ENCODE measurements around the gene EVC2. TPM values are rescaled to one million over a fixed set of nuclear protein-coding genes. Genes with fewer than 3 reads are reported as not detected.

Gene EVC2
- total and polyA plus RNA-seq, 8 donors: 4.1 to 11.0 (median 9.4) TPM

DNA sequence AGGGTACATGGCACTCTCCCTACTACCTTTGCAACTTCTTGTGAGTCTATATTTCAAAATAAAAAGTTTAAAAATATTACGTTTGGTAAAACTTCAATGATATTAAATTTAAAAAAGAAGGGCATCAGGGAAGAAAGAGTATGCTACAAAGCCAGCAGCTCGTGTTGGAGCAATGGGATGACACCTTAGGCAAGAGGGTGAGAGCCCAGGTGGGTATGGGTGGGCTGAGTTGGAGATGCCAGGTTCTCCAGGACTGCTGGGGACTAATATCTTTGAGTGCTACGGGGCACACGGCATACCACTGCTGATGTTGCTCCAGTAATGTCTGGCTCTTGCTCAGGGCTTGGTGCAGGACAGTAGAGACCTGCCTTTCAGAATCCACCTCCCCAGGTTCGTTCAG, 132.4 kb downstream of the EVC2 start:
- Histone ChIP-seq H3K9me3 (no peaks in the 10 kb centered on the region), H3K27me3 (no peaks in the 10 kb centered on the region), H3K4me3 (no peak overlapping the region), H3K4me1 (no peaks in the 10 kb centered on the region), H3K36me3 (peaks cover 0 to 23% of the 10 kb centered on the region in 2 donors), H3K27ac (no peak overlapping the region)
- TF ChIP-seq, protein P1, sequence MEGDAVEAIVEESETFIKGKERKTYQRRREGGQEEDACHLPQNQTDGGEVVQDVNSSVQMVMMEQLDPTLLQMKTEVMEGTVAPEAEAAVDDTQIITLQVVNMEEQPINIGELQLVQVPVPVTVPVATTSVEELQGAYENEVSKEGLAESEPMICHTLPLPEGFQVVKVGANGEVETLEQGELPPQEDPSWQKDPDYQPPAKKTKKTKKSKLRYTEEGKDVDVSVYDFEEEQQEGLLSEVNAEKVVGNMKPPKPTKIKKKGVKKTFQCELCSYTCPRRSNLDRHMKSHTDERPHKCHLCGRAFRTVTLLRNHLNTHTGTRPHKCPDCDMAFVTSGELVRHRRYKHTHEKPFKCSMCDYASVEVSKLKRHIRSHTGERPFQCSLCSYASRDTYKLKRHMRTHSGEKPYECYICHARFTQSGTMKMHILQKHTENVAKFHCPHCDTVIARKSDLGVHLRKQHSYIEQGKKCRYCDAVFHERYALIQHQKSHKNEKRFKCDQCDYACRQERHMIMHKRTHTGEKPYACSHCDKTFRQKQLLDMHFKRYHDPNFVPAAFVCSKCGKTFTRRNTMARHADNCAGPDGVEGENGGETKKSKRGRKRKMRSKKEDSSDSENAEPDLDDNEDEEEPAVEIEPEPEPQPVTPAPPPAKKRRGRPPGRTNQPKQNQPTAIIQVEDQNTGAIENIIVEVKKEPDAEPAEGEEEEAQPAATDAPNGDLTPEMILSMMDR (IDR thresholded peaks at IDR 0.05): no peak
- ATAC-seq: no peak
- intact Hi-C loops (cut with DNase I): no loop called here
- no peak for DNase-seq

DNA sequence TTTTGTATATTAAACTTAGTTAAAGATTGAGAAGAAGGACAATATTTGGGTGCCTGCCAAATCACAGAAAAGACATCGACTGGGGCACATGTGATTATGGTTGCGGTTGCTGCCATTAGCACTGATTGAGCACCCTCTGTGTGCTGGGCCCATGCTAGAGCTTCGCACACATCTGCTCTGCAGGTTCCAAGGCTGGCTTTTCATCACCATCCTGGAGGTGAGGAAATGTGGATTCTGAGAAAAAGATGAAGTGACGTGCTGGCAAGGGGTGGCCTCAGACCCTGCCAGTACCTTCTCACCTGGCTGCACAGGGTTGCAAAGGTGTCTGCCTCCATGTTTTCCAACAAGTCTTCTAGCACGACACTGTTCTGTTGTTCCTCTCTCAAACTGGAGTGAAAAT, 134.0 kb downstream of the EVC2 start:
- Histone ChIP-seq H3K36me3 (peaks cover 0 to 23% of the 10 kb centered on the region in 2 donors), H3K27me3 (no peaks in the 10 kb centered on the region), H3K9me3 (no peaks in the 10 kb centered on the region), H3K4me3 (no peak overlapping the region), H3K27ac (no peak overlapping the region), H3K4me1 (no peaks in the 10 kb centered on the region)
- ATAC-seq: no peak
- intact Hi-C loops (cut with DNase I): no loop called here
- TF ChIP-seq, protein P1 (IDR thresholded peaks at IDR 0.05): no peak
- no peak for DNase-seq

DNA sequence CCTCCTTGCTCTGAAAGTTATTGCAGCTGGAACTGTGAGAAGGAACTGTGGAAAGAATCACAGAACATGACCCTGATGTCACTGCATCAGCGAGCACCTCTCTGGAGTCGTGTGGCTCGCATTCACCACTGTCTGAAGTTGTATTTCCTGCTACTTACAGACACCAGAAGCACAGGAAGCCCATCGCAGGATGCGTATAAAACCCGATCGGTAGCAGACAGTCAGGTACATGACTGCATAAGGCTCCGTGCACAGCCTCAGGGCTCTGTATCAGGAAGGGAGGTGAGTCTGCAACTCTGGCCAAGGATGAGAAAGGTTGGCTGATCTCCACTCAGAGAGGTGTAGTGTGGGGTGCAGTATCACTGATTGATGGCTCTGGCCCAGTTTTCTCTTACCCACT, 134.4 kb downstream of the EVC2 start:
- no peaks in the 10 kb centered on the region for H3K4me1 ChIP-seq
- no peaks in the 10 kb centered on the region for H3K9me3 ChIP-seq
- H3K27me3 ChIP-seq: no peaks in the 10 kb centered on the region
- TF ChIP-seq, protein P1 (IDR thresholded peaks at IDR 0.05): no peak
- no peak overlapping the region for H3K27ac ChIP-seq
- ATAC-seq (no peak), DNase-seq (no peak)
- intact Hi-C loops (cut with DNase I): no loop called here
- H3K4me3 ChIP-seq: no peak overlapping the region
- peaks cover 0 to 23% of the 10 kb centered on the region in 2 donors for H3K36me3 ChIP-seq

DNA sequence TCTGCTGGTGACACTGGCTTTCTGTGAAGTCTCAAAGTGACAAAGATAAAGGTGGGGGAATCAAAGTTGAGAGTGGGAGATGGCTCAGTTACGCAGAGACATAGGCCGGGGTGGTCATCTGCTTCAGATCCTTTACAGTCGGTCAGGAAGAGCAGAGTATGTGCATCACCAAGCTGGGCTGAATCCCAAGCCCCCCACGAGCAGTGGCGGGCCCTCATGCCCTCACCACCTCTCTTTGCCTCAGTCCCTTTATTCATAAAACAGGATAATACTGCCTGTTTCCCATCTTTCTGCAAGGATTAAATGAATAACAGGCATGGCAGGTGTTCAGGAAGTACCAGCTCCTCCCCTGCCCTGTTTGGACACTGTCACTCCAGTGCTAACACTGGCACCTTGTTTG, 135.6 kb downstream of the EVC2 start:
- DNase-seq (no peak), ATAC-seq (no peak)
- intact Hi-C loops (cut with DNase I): no loop called here
- no peak overlapping the region for H3K4me3 ChIP-seq
- H3K9me3 ChIP-seq: no peaks in the 10 kb centered on the region
- no peaks in the 10 kb centered on the region for H3K27me3 ChIP-seq
- TF ChIP-seq, protein P1 (IDR thresholded peaks at IDR 0.05): no peak
- peaks cover 0 to 28% of the 10 kb centered on the region in 2 donors for H3K36me3 ChIP-seq
- no peak overlapping the region for H3K27ac ChIP-seq
- no peaks in the 10 kb centered on the region for H3K4me1 ChIP-seq

DNA sequence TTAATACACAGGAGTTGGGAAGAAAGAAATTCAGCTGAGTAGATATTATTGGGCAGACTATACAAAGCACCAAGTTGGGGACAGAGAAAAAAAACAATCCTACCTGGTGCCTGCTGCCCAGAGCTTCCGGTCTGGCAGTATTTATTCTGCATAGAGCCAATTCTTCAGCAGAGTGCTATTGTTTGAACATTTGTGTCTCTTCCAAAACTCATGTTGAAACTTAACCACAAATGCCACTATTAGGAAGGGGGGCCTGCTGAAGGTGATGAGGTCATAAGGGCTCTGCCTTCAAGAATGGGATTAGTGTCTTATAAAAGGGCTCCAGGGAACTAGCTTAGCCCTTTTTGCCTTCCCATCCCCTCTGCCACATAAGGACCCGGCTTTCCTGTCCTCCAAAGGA, 136.2 kb downstream of the EVC2 start:
- intact Hi-C loops (cut with DNase I): no loop called here
- Histone ChIP-seq H3K36me3 (peaks cover 0 to 28% of the 10 kb centered on the region in 2 donors), H3K27me3 (no peaks in the 10 kb centered on the region), H3K4me1 (no peaks in the 10 kb centered on the region), H3K4me3 (no peak overlapping the region), H3K27ac (no peak overlapping the region), H3K9me3 (no peaks in the 10 kb centered on the region)
- TF ChIP-seq, protein P1 (IDR thresholded peaks at IDR 0.05): no peak
- no peak for ATAC-seq
- DNase-seq: no peak
